Prostate gland (tissue), 2 donors: ENCODE results near the gene LAGE3. TPM values are rescaled to one million over a fixed set of nuclear protein-coding genes. Genes with fewer than 3 reads are reported as not detected.

Source experiments
- DNase-seq: peaks from one replicate; pipeline ENCODE4 v3.0.0-alpha.2; 2019; ENCODE audit warnings: low spot score
- H3K27ac ChIP-seq, 2 donors: fragments of 200-600 bp; sonication (generic); 2 replicates each; pipeline ENCODE4 v1.5.1; 2017 to 2019
- H3K27me3 ChIP-seq: fragments of 200-600 bp; sonication (generic); replicated peaks from 2 replicates; pipeline ENCODE4 v1.5.1; 2019; ENCODE audit not compliant: insufficient read depth
- H3K36me3 ChIP-seq, 2 donors: fragments of 200-600 bp; sonication (generic); 1 replicate in 1 of 2; 2 replicates in 1 of 2; pipeline versions ENCODE4 v1.5.1 to v1.8.1; 2017 to 2019
- H3K4me1 ChIP-seq: fragments of 200-600 bp; sonication (generic); replicated peaks from 2 replicates; pipeline ENCODE4 v1.5.1; 2019
- H3K4me3 ChIP-seq, 2 donors: fragments of 200-600 bp; sonication (generic); 2 replicates each; pipeline ENCODE4 v1.5.1; 2017 to 2019
- H3K9me3 ChIP-seq: fragments of 200-600 bp; sonication (generic); 2 replicates; pipeline ENCODE4 v1.5.1; 2017
- POLR2A ChIP-seq: fragments of 450-650 bp; IDR thresholded peaks from one replicate; pipeline ENCODE4 v1.6.1; 2016; ENCODE audit warnings: antibody characterized with exemption, mild to moderate bottlenecking
- POLR2AphosphoS5 ChIP-seq: sonication (generic); formaldehyde crosslinking; IDR thresholded peaks from one replicate; pipeline ENCODE4 v1.6.1; 2017; ENCODE audit warnings: antibody characterized with exemption
- WGBS: methylation state at CpG from one replicate; pipeline ENCODE4 v1.1.5; 2018; 5-methylcytosine and 5-hydroxymethylcytosine counted together
- intact Hi-C: fragments of 100-400 bp; cut with DNase I; formaldehyde crosslinking; loops from one replicate; pipeline ENCODE4 v1.14.2; 2022
- total RNA-seq, 2 donors: library from RNA; depleted of rRNA; stranded (reverse); fragments of >200 nt; gene quantifications; one replicate each; pipeline ENCODE4 v1.1.0, GENCODE V29; 2016
- TF ChIP-seq, protein P1 (sequence below), 4 experiments: fragments of 200-600 bp in 2 of 4; fragments of 450-650 bp in 2 of 4; sonication (generic) in 2 of 4; IDR thresholded peaks; 1 replicate in 3 of 4; 2 replicates in 1 of 4; pipeline ENCODE4 v1.5.1; 2016 to 2019; ENCODE audit warnings: antibody characterized with exemption in 4 of 4, mild to moderate bottlenecking in 2 of 4, moderate library complexity in 2 of 4

The LAGE3 gene
- total RNA-seq, 2 donors from 2014 or later, result 39.1 to 44.2 TPM

GRCh38 chrX:154457491-154458115 is 21.5 kb downstream of the LAGE3 start:
- peaks cover 3% of the 10 kb centered on the region for H3K4me1 ChIP-seq
- no peaks in the 10 kb centered on the region for H3K27me3 ChIP-seq
- H3K27ac ChIP-seq, result peak overlapping the region; percentile 73 to 77
- no peak for TF ChIP-seq POLR2A
- peak overlapping the region; percentile 52 to 53 for H3K4me3 ChIP-seq
- 9% methylated on average over 22 of the region's 65 CpGs for WGBS
- no peaks in the 10 kb centered on the region for H3K9me3 ChIP-seq
- intact Hi-C loops, result no loop called here
- DNase-seq, result no peak
- no peaks in the 10 kb centered on the region for H3K36me3 ChIP-seq

- no peaks in the 10 kb centered on the region for H3K27me3 ChIP-seq
- no peak overlapping the region for H3K4me3 ChIP-seq
- WGBS, result 81% methylated on average over 9 of the region's 9 CpGs
- H3K9me3 ChIP-seq, result no peaks in the 10 kb centered on the region
- intact Hi-C loops, result no loop called here
- H3K27ac ChIP-seq, result no peak overlapping the region
- H3K4me1 ChIP-seq, result no peaks in the 10 kb centered on the region
- DNase-seq, result no peak
- TF ChIP-seq POLR2AphosphoS5, result no peak
- TF ChIP-seq POLR2A, result no peak
- TF ChIP-seq, protein P1, sequence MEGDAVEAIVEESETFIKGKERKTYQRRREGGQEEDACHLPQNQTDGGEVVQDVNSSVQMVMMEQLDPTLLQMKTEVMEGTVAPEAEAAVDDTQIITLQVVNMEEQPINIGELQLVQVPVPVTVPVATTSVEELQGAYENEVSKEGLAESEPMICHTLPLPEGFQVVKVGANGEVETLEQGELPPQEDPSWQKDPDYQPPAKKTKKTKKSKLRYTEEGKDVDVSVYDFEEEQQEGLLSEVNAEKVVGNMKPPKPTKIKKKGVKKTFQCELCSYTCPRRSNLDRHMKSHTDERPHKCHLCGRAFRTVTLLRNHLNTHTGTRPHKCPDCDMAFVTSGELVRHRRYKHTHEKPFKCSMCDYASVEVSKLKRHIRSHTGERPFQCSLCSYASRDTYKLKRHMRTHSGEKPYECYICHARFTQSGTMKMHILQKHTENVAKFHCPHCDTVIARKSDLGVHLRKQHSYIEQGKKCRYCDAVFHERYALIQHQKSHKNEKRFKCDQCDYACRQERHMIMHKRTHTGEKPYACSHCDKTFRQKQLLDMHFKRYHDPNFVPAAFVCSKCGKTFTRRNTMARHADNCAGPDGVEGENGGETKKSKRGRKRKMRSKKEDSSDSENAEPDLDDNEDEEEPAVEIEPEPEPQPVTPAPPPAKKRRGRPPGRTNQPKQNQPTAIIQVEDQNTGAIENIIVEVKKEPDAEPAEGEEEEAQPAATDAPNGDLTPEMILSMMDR (IDR thresholded peaks at IDR 0.05), result no peak
- H3K36me3 ChIP-seq, result no peaks in the 10 kb centered on the region
These were observed 26.3 kb downstream of the LAGE3 start for GRCh38 chrX:154452823-154453222.

- 88% methylated on average over 16 of the region's 17 CpGs for WGBS
- no peaks in the 10 kb centered on the region for H3K36me3 ChIP-seq
- H3K27me3 ChIP-seq, result no peaks in the 10 kb centered on the region
- no peak overlapping the region for H3K4me3 ChIP-seq
- no peak for DNase-seq
- H3K27ac ChIP-seq, result no peak overlapping the region
- intact Hi-C loops, result no loop called here
- TF ChIP-seq POLR2AphosphoS5 (no peak), POLR2A (no peak)
- TF ChIP-seq, protein P1 (IDR thresholded peaks at IDR 0.05), result no peak
- no peaks in the 10 kb centered on the region for H3K9me3 ChIP-seq
- H3K4me1 ChIP-seq, result no peaks in the 10 kb centered on the region
These were observed 28.8 kb downstream of the LAGE3 start for GRCh38 chrX:154450312-154450711.

- H3K4me1 ChIP-seq, result no peaks in the 10 kb centered on the region
- H3K27me3 ChIP-seq, result no peaks in the 10 kb centered on the region
- H3K4me3 ChIP-seq, result no peak overlapping the region
- no peaks in the 10 kb centered on the region for H3K9me3 ChIP-seq
- TF ChIP-seq, protein P1 (IDR thresholded peaks at IDR 0.05), result no peak
- TF ChIP-seq POLR2AphosphoS5 (no peak), POLR2A (no peak)
- H3K27ac ChIP-seq, result no peak overlapping the region
- H3K36me3 ChIP-seq, result no peaks in the 10 kb centered on the region
- no peak for DNase-seq
- 97% methylated on average over 12 of the region's 18 CpGs for WGBS
- intact Hi-C loops, result no loop called here
These were observed 29.5 kb downstream of the LAGE3 start for GRCh38 chrX:154449618-154450017.

- Histone ChIP-seq H3K27me3 (no peaks in the 10 kb centered on the region), H3K36me3 (no peaks in the 10 kb centered on the region), H3K27ac (no peak overlapping the region), H3K4me3 (no peak overlapping the region), H3K4me1 (no peaks in the 10 kb centered on the region), H3K9me3 (no peaks in the 10 kb centered on the region)
- WGBS, result 88% methylated on average over 14 of the region's 14 CpGs
- TF ChIP-seq, protein P1 (IDR thresholded peaks at IDR 0.05), result no peak
- TF ChIP-seq POLR2A (no peak), POLR2AphosphoS5 (no peak)
- DNase-seq, result no peak
- intact Hi-C loops, result no loop called here
These were observed 30.6 kb downstream of the LAGE3 start for GRCh38 chrX:154448484-154448883.
